ENCODE measurements around the gene OR2L8. TPM values are rescaled to one million over a fixed set of nuclear protein-coding genes. Genes with fewer than 3 reads are reported as not detected.

Gene OR2L8
- total and polyA plus RNA-seq, 2 of the 4 experiments (the other 2 are of a cell fraction), result not detected

- POLR2A ChIA-PET (ENCODE audit: unreplicated experiment), result no interaction called here
- 62% methylated on average over 3 of the region's 9 CpGs; no CpG with 5 or more reads in 1 of the 2 experiments for WGBS, 2 experiments (ENCODE audit: extremely low coverage in 2 of 2, insufficient read length in 1 of 2)
- ATAC-seq (ENCODE audit: low read depth), result no peak
Measured at GRCh38 chr1:247924868-247925267, 23.8 kb upstream of the OR2L8 start, which contains the start of gene OR2AJ1. Gene OR2AJ1, plus strand, starts transcription at chr1:247924889. Its CDS starts 8,880 bp downstream, at chr1:247933769.

More at GRCh38 chr1:247924868-247925267, 23.8 kb upstream of the OR2L8 start, which contains the start of gene OR2AJ1:
- Histone ChIP-seq H3K18ac (ENCODE audit: low read depth, low read length) (no peak within 1 kb of the TSS), H3K27ac (ENCODE audit: insufficient read depth, low read length) (no peak within 1 kb of the TSS), H3K14ac (replicated peaks; ENCODE audit: low read depth, low read length) (no peak within 1 kb of the TSS), H3K4me1 (ENCODE audit: control insufficient read depth, insufficient read depth, low read length) (no peaks in the 10 kb centered on the region), H3K23ac (ENCODE audit: low read depth, low read length) (no peak within 1 kb of the TSS), H2AK5ac (ENCODE audit: low read depth, low read length) (no peak within 1 kb of the TSS), H3K56ac (ENCODE audit: extremely low read depth, insufficient read depth, low read length) (no peak within 1 kb of the TSS), H4K8ac (ENCODE audit: low read depth in 2 of 2, low read length in 2 of 2) (no peak within 1 kb of the TSS), H3K79me1 (ENCODE audit: low read depth in 1 of 2, low read length in 2 of 2) (no peaks in the 10 kb centered on the region), H3K4ac (ENCODE audit: low read depth, low read length) (no peak within 1 kb of the TSS), H2BK15ac (ENCODE audit: low read depth, low read length) (no peak within 1 kb of the TSS), H2BK5ac (ENCODE audit: low read depth, low read length, poor library complexity, severe bottlenecking) (no peak within 1 kb of the TSS), H3K36me3 (ENCODE audit: control insufficient read depth, insufficient read depth, low read length) (no peaks in the 10 kb centered on the region), H2BK120ac (ENCODE audit: low read depth, low read length) (no peak within 1 kb of the TSS), H2BK20ac (ENCODE audit: low read depth, low read length) (no peak within 1 kb of the TSS), H4K91ac (ENCODE audit: insufficient read depth, low read depth, low read length) (no peak within 1 kb of the TSS), H3K4me2 (ENCODE audit: low read depth, low read length) (no peak within 1 kb of the TSS), H4K5ac (ENCODE audit: low read depth, low read length) (no peak within 1 kb of the TSS), H3K9me3 (ENCODE audit: control insufficient read depth, insufficient read depth, low read length) (peaks cover 7% of the 10 kb centered on the region; the same call in 1 of the 2 replicates), H3K9me1 (ENCODE audit: insufficient read depth, low read length) (no peaks in the 10 kb centered on the region), H2AK9ac (replicated peaks; ENCODE audit: low read depth, low read length, poor library complexity) (no peak within 1 kb of the TSS), H2AFZ (replicated peaks; ENCODE audit: low read length, poor library complexity) (no peak within 1 kb of the TSS), H4K20me1 (ENCODE audit: insufficient read depth, low read length) (no peaks in the 10 kb centered on the region), H3K9ac (ENCODE audit: low read depth, low read length) (no peak within 1 kb of the TSS), H3K27me3 (ENCODE audit: control insufficient read depth, insufficient read depth, low read length) (no peaks in the 10 kb centered on the region), H3K4me3 (ENCODE audit: insufficient read depth, low read depth, low read length) (no peak within 1 kb of the TSS)
- DNase-seq, result no peak
- dilution Hi-C loops (cut with HindIII; ENCODE audit: low sequenced_read_pairs, unreplicated experiment), result no loop called here
- CTCF ChIA-PET, result no interaction called here
- intact Hi-C loops (cut with micrococcal nuclease), result no loop called here
- TF ChIP-seq, protein P1, sequence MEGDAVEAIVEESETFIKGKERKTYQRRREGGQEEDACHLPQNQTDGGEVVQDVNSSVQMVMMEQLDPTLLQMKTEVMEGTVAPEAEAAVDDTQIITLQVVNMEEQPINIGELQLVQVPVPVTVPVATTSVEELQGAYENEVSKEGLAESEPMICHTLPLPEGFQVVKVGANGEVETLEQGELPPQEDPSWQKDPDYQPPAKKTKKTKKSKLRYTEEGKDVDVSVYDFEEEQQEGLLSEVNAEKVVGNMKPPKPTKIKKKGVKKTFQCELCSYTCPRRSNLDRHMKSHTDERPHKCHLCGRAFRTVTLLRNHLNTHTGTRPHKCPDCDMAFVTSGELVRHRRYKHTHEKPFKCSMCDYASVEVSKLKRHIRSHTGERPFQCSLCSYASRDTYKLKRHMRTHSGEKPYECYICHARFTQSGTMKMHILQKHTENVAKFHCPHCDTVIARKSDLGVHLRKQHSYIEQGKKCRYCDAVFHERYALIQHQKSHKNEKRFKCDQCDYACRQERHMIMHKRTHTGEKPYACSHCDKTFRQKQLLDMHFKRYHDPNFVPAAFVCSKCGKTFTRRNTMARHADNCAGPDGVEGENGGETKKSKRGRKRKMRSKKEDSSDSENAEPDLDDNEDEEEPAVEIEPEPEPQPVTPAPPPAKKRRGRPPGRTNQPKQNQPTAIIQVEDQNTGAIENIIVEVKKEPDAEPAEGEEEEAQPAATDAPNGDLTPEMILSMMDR (conservative IDR thresholded peaks at IDR 0.05; ENCODE audit: low read depth, low read length), result no peak
- TF ChIP-seq ELK1 (IDR thresholded peaks at IDR 0.05; ENCODE audit: borderline replicate concordance, low read depth, low read length) (no peak), NFE2L2 (IDR thresholded peaks at IDR 0.05; ENCODE audit: low read depth, low read length) (no peak), CHD1 (IDR thresholded peaks at IDR 0.05; ENCODE audit: low read depth, low read length) (no peak)
- BruUV-seq (replicated peaks), result no TSS peak
- in situ Hi-C loops (cut with MboI; ENCODE audit: low sequenced_read_pairs), result no loop called here

Measured in IMR-90 (cell line).